T-helper 1 cell (primary cell): ENCODE results near the gene FBXL13.
"Not testable (repeated sequence)": the region's sequence is repeated elsewhere in the genome, so short reads cannot be mapped to it uniquely, and the experiment has no call there.

Experiments used
- DNase-seq, 5 donors: peaks; one replicate each; pipeline ENCODE4 v3.0.0-alpha.2; 2012 to 2020

FBXL13 gene

DNA sequence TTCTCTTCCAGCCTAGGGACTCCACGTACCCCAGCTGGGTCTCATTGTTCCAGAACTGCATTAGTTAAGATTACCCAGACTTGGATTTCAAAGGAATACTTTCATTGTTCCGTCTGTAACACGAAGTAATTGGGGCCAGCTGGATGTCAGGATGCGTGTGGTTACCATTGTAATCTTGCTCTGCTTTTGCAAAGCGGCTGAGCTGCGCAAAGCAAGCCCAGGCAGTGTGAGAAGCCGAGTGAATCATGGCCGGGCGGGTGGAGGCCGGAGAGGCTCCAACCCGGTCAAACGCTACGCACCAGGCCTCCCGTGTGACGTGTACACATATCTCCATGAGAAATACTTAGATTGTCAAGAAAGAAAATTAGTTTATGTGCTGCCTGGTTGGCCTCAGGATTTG lies 140.8 kb downstream of the FBXL13 start:
- no peak for DNase-seq

DNA sequence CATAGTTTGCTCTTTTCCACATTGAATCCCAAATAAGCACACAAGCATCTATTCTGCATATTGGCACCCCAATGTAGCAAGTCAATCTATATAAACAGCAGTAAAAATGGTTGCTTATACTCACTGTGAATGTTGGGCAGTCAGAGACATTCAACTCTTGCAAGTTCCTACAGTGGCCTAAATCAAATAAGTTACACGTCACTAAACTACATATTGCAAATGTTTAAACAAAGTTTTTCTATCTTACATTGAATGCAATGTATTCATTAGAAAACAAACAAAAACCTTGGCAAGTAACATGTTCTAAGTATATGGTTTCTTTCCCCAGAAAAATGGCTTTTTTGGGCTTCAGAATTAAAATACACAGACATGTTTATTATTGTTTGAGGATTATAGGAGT lies 142.8 kb downstream of the FBXL13 start:
- DNase-seq: no peak

DNA sequence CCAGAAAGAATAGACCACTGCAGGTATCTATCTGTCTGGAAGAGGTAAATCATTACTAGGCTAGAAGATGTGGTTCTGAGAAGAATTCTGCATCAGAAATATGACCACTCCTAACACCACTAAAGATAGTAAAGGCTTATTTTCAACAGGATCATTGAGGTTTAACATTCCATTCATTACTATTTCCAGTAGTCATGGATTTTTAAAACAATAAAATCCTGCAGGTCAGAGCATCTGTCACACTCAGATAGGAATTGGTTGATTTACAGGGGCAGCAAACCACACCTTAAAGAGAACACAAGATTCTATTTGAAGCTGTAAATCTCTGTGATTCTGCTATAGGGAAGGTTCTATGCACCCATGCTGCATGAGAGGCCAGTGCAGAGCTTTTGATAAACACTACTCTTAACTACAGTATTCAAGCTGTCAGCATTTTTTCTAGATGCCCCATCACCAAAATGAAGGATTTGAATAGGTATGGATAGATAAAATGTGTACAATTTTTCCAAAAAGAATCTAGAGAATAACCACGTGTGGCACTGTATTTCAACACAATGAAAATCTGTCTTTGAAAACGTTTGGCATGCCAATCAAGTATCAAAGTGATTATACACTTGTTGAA lies 147.2 kb downstream of the FBXL13 start:
- DNase-seq: no peak

DNA sequence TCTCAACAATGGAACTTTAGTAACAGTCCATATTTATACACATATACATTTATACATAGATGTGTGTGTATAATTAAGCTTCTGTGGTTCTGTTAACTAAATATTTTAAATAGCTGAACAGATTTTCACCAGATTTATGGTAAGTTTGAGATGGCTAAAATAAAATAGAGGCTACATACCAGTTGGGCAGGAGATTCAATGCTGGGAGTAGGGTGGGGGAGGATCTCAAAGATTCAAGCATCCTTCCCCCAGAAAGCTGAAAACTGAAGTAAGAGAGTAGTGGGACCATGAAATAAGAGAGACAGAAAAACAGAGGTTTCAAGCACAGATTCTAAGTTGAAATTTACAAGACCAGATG lies 147.8 kb downstream of the FBXL13 start:
- DNase-seq: no peak

DNA sequence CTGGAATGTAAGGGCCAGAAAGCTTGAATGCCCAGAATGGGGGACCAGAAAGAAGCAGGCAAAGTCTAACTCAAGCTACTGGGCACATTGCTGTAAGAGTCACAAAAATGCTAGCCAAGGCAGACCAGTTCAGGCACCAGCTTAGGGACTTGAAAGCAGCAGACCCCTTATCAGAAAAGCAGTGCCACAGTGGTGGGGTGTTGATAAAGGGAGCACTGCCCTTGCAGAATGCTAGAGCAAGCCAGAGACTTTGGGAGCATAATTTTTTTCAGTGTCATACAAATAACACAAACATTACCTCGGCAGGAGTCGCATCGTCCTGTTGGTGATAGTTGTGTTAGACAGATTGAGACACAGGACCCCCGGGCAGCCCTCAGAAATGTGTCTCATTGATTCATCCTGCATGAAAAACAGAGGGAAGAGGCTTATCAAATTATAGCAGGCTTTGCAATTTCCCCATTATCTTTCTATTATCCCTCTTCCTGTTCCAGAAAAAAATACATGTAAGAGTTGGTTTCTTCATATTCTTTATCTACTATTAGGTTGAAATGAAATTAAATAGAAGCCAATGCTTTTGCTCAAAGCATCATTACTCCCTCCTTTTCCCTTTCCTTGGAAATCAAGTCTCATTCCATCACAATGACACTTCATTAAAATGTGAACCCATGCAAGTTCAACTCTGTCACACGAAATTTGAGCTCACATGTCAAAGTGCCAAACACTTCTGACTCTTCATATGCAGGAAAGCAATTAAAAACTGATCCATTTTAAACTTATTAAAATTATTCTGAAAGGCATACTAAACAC lies 148.4 kb downstream of the FBXL13 start:
- DNase-seq: no peak

DNA sequence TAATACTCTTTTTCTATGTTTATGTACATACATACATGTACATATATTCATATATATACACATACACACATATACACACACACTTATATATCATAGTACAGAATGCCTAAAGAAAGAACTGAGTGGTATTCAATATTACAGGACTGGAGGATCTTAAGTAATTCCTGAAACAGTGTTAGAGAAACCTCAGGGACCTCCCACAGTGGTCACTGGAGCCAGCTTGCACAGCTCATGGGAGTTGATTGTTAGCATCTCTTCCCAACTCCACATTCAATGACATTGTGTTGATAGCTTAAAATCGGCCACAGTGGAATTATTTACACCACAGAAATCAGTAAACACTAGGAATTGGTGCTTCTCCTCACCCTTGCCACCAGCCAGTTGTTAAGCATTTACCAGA lies 155.8 kb downstream of the FBXL13 start:
- DNase-seq: no peak

DNA sequence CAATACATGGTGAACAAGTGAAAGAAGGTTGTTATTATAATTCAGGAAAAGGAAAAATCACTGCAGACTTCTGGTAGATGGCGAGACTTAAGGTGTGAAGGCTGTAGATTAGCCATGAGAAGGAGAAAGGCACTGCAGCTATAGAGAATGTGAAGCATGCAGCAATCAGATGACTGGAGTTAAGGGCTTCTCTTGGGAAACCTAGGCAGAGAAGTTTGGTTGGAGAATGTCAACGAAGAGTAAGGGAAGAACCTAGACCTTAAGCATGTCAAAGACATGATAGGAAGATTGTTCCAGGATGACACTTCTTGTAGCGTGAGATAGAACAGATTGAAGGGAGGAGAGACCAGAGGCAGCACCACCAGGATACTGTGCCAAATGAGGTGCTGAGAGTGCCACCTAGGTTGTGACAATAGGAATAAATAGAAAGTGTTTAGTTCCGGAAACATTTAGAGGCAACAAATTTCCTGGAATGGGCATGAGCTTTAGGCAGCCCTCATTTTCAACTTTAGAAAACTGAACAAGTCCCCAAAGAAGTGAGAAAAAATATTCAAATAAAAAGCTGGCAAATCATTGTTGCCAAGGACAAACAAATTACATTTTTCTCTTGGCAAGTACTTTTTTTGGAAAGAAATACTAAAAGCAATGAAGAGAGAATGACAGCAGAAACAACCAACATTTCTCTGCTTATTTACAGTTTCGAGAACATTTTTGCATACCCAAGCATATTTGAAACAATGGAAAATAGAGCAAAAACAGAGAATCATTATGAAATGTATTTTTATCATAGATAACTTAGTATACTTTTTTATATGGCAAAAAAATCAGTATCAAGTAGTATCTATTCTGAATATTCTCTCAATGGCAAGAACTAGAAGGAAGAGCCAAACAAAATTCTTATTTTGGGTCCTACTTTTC lies 156.9 kb downstream of the FBXL13 start:
- no peak for DNase-seq

DNA sequence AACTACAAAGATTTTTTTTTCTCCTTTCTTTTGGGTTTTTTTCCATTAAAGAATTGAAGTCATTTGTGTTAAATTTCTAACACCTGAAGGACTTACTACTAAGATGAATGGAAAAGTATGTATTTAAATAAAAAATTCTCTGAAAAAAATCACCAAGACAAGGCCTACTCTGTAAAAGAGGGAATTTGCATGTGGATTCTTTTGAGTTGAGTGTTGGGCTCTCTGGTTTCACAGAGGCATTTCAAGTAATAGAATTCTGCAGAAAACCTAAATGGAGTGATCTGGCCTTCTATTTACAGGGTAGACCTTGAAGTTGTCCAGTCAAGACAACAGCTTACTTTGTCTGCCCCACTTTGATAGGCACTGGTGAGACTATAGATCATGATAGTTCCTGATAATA lies 157.7 kb downstream of the FBXL13 start:
- no peak for DNase-seq

DNA sequence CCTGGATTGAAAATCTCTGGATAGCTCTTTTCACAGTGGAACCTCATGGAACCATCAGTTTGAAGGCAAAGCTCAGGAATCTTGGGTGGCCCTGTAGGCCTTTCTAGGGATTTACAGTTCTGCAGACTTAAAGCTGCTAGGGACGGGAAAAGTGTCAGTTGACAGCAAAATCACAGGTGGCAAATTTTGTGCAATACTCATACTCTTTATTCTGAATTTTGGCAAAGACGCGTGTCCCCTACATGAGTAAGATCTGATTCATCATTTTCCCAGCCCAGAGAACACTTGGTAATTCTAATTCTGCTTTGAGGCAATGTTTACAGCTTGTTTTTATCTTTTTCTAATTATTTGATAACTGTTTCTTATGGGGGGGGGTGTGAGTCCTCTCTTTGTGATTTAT lies 158.2 kb downstream of the FBXL13 start:
- no peak for DNase-seq

DNA sequence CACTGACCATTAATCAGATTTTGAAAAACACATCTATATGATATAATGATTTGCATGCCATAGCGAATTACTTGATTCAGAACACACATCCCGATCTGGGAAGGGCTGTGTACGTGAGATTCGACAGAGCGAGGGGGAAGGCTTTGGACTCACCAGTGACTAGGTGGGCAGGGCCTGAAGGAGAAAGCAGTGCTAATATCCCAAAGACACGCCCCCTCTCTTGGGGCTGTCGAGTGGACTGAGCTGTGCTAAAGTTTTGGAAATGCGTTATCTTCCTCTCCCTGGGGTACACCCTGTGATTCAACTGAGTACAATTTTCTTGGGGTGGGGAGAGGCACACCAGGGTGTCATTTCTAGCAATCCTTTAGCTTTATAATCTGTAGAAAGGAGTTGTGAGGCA lies 160.0 kb downstream of the FBXL13 start:
- DNase-seq: no peak

DNA sequence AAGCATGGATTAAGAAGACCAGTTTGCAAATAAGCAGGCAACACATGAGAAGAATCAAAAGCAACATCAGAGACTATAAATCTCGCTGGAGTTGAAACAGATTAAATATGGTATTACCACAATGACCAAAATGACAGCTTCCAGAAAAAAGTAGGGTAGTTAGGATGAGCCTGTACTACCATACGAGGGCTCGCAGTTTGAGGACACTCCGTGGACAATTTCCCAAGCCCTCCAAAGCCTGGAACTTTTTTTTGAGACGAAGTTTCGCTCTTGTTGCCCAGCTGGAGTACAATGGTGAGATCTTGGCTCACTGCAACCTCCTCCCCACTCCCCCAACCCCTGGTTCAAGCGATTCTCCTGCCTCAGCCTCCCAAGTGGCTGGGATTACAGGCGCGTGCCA lies 160.8 kb downstream of the FBXL13 start:
- no peak for DNase-seq

DNA sequence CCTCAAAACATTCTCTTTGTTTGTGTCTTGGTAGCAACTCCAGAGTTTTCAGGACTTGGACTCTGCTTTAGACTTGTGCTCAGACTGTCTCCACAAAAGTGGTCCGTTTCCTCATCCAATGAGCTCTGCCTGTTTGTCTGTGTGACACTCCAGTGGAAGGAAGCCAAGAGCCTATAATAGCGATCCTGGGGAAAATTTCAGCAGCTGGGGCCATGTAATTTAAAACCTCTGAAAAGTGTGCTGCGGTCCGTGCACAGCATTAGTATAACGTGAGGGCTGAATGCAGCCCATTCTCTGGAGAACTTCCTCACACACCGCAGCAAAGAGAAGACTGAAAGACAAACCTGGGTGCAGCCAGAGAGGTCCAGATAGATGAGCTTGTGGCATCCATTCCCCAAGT lies 161.9 kb downstream of the FBXL13 start, which contains the start of gene LRRC17:
Gene LRRC17 (plus strand): TSS at position 259 of the 400 bp plus-strand sequence. CDS start 20,914 bp downstream, outside the sequence.
- no peak for DNase-seq

DNA sequence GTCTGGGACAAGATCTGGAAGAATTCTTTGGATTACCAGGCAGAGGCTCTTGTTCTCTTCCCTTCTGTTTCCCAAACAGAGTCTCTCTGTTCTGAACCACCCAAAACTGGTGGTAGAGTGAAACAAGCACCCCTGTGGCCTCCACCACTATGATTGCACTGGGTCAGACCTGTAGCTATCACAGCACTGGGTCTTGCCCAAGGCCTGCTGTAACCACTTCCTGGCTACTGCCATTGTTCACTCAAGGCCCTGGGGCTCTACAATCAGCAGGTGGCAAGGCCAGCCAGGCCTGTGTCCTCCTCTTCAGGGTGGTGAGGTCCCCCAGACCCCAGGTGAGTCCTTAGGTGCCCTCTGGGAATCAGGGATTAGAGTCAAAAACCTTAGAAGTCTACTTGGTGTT lies 165.9 kb downstream of the FBXL13 start:
- no peak for DNase-seq

DNA sequence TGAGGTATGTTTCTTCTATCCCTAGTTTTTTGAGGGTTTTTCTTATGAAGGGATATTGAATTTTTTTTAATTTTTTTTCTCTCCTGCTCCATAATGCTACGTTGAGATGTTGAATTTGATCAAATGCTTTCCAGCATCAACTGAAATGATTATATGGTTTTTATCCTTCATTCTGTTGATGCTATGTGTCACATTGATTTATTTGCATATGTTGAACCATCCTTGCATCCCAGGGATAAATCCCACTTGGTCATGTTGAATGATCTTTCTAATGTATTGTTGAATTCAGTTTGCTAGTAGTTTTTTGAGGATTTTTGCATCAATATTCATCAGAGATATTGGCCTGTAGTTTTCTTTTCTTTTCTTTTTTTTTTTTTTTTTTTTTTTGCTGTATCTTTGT lies 171.0 kb downstream of the FBXL13 start:
- DNase-seq: not testable (repeated sequence)

DNA sequence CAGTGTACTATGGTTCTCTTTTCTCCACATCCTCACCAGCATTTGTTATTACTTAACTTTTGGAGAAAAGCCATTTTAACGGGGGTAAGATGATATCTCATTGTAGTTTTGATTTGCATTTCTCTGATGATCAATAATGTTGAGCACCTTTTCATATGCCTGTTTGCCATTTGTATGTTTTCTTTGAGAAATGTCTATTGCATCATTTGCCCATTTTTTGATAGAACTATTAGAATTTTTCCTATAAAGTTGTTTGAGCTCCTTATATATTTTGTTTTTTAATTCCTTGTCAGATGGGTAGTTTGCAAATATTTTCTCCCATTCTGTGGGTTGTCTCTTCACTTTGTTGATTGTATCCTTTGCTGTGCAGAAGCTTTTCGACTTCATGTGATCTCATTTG lies 172.5 kb downstream of the FBXL13 start:
- DNase-seq: not testable (repeated sequence)

DNA sequence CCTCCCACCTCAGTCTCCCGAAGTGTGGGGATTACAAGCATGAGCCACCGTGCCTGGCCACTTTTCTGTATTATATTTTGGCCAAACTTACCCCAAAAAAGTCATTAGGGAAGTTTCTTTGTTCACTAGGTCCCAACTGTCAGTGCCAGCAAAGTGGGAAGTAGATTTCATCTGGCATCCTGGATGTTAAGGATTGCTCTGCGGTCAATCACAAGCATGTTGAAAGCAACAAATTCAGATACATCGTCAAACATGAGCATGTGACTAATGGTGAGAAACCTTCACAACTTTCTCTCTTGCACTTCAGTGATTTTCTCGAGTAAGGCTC lies 176.1 kb downstream of the FBXL13 start:
- DNase-seq: no peak

DNA sequence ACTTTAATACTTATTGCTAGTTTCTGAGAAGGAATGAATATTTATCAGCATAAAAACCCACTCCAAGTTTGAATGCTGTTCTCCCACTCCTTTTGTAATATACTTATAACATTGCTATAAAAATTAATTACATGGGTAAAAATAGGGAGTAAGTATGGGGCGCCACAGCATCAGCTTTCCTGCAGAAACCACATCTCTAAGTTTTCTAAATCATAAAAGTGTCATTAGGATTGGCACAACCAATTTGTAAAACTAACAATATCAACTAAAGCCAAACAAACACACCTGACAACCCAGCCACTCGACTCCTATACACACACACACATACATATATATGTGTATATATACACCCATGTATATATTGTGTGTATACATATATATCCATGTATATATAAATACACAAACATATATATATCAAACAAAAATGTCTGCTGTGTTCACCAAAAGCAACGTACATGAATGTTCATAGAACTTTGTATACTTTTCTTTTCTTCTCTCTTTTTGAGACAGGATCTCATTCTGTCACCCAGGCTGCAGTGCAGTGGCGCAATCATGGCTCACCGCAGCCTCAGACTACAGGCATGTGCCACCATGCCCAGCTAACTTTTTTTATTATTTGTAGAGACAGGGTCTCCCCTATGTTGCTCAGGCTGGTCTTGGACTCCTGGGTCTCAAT lies 176.6 kb downstream of the FBXL13 start:
- DNase-seq: no peak

DNA sequence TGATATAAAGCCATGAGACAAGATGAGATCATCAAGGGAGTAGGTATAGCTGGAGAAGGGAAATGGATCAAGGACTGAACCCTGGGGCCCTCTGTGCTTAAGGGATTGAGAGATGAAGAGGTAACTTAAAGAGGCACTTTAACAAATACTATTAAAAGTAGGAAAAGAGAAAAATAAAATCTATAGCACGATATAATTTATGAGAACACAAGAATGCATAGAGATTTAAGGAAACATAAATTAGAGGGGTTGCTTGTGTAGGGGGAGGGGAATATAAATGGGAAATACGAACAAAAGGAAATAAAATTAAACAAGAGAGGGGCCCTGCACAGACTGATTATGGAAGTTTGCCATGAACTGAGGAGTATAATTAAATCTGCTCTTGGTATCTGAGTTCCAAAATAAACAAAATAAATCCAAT lies 177.4 kb downstream of the FBXL13 start:
- DNase-seq: no peak

DNA sequence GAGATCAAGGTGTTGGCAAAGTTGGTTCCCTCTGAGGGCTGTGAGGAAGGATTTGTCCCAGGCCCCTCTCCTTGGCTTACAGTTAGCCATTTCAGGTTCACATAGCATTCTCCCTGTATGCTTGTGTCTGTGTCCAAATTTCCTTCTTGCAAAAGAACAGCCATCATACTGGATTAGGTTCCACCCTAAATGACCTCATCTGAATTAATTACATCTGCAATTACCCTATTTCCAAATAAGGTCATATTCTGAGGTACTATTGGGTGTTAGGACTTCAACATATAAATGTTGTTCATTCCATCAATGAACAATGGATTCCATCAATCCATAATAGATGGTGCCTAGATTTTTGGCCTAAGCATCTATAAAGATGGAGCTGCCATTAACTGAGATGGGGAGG lies 178.0 kb downstream of the FBXL13 start:
- no peak for DNase-seq

DNA sequence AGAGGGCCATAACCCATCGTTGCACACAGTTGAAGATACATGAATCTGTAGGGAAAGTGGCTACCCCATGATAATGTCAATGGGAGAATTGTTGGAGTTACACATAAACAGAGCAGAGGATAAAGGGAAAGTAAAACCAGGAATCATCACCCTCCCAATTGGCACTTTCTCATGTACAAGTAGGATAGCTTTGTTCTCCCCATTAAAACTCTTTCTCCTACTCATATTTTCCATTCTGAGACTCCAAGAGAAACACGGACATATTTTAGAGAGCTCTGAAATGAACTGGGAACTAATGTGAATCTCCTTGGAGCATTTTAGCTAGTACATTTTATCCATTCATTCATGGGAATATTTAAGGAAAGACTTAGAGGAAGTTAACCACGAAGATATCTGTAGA lies 179.0 kb downstream of the FBXL13 start:
- DNase-seq: no peak

DNA sequence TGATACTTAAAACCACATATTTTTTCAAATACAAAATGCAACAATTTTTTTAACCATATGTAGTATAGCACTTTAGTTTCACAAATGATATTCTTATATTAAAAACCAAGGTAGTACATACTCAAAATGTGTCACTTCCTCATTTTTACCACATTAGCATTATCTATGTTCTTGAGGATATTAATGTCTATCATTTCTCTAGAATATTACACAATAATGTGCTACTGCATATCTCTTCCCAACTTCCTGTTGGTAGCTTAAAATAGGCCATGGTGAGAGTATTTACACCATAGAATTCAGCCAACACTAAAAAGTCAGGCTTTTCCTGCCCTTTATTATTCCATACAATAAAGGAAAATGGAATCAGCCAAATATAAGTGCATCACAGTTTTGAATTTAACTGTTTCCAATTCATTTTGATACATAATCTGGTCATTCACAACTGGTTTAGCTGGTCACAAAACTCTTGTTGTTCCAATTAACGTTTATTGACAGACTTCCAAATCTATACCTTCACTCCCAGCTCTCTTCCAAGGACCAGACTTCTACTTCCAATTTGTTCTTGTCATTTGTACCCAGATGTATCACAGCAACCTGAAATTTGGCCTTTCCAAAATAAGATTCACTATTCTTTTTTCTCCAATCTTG lies 181.8 kb downstream of the FBXL13 start:
- DNase-seq: no peak

DNA sequence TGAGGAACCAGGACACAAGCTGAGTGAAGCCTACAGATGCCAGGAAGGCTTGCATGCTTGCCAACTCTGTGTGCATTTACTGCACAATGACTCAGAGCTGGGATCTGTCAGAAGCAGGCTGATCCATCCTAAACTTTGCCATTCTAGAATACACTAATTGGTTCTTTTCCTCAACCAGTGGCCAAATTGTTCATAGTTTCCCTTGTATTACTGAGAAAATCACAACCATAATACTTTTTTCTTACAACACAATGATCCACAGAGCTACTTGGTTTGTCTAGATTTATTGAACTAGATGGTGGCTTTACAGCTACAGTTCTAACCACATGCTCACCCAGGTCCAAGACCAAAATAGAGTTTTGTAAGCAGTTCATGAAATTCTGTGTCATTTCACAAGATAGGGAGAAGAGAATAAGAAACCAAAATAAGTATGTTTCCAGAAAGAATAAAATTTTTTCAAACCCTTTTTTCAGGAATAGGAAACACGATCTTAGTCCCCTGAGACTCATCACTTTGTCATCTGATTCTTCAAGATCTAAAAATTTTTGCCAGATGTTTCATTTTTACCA lies 182.8 kb downstream of the FBXL13 start:
- no peak for DNase-seq
